OCI-LY1 (cell line): ENCODE data around the gene ITGA2.

ENCODE experiments used
- H2AFZ ChIP-seq: fragments of 200-600 bp; sonication (generic), shearing (Covaris generic); 2 replicates; pipeline ENCODE4 v1.6.0; 2014; ENCODE audit warnings: antibody characterized with exemption, mild to moderate bottlenecking, low read length
- H3F3A ChIP-seq: fragments of 200-600 bp; sonication (generic), shearing (Covaris generic); 2 replicates; pipeline ENCODE4 v1.6.0; 2014; ENCODE audit warnings: mild to moderate bottlenecking, antibody characterized with exemption, low read length, moderate library complexity; ENCODE audit not compliant: insufficient read depth
- H3K27ac ChIP-seq: fragments of 200-600 bp; sonication (generic); 2 replicates; pipeline ENCODE4 v1.5.1; 2014; ENCODE audit warnings: low read length, mixed run types, mild to moderate bottlenecking, low read depth; ENCODE audit not compliant: poor library complexity, severe bottlenecking
- H3K27me3 ChIP-seq: fragments of 200-600 bp; sonication (generic); 2 replicates; pipeline ENCODE4 v1.6.0; 2014; ENCODE audit warnings: antibody characterized with exemption, mild to moderate bottlenecking, low read length, moderate library complexity; ENCODE audit not compliant: insufficient read depth
- H3K36me3 ChIP-seq: fragments of 200-600 bp; sonication (generic); 2 replicates; pipeline ENCODE4 v1.6.1; 2014; ENCODE audit warnings: mild to moderate bottlenecking, antibody characterized with exemption, low read length, moderate library complexity, mixed read lengths; ENCODE audit not compliant: insufficient read depth
- H3K4me1 ChIP-seq: fragments of 200-600 bp; sonication (generic); 2 replicates; pipeline ENCODE4 v1.5.1; 2014; ENCODE audit warnings: mild to moderate bottlenecking, low read length, moderate library complexity; ENCODE audit not compliant: insufficient read depth, severe bottlenecking
- H3K4me2 ChIP-seq: fragments of 200-600 bp; sonication (generic), shearing (Covaris generic); 2 replicates; pipeline ENCODE4 v1.6.1; 2014; ENCODE audit warnings: low read length
- H3K4me3 ChIP-seq: fragments of 200-600 bp; sonication (generic); 2 replicates; pipeline ENCODE4 v1.5.1; 2014; ENCODE audit warnings: low read length, low read depth, mild to moderate bottlenecking, mixed read lengths; ENCODE audit not compliant: poor library complexity, severe bottlenecking
- H3K79me2 ChIP-seq: fragments of 200-600 bp; shearing (Covaris generic); 2 replicates; pipeline ENCODE4 v1.6.1; 2016; ENCODE audit warnings: mixed run types, low read length, mixed read lengths; ENCODE audit not compliant: insufficient read depth
- H3K9ac ChIP-seq: fragments of 200-600 bp; sonication (generic), shearing (Covaris generic); 2 replicates; pipeline ENCODE4 v1.6.1; 2014; ENCODE audit warnings: mild to moderate bottlenecking, low read length, mixed read lengths
- H3K9me2 ChIP-seq: fragments of 200-600 bp; sonication (generic), shearing (Covaris generic); 2 replicates; pipeline ENCODE4 v1.6.1; 2014; ENCODE audit warnings: low read depth, mild to moderate bottlenecking, low read length, mixed read lengths
- H3K9me3 ChIP-seq: fragments of 200-600 bp; shearing (Covaris generic); 2 replicates; pipeline ENCODE4 v1.6.1; 2014; ENCODE audit warnings: low read length, mixed read lengths
- H4K20me1 ChIP-seq: fragments of 200-600 bp; sonication (generic), shearing (Covaris generic); 2 replicates; pipeline ENCODE4 v1.6.0; 2016; ENCODE audit warnings: mild to moderate bottlenecking, low read length; ENCODE audit not compliant: insufficient read depth
- CTCF ChIP-seq: fragments of 200-600 bp; sonication (generic), shearing (Covaris generic); IDR thresholded peaks from 2 replicates; pipeline ENCODE4 v1.5.1; 2017; ENCODE audit warnings: mild to moderate bottlenecking, antibody characterized with exemption, low read length, moderate library complexity, mixed read lengths
- EZH2 ChIP-seq: fragments of 200-600 bp; sonication (generic), shearing (Covaris generic); IDR thresholded peaks from 2 replicates; pipeline ENCODE4 v1.8.0; 2017; ENCODE audit warnings: borderline replicate concordance, mixed run types, mild to moderate bottlenecking, antibody characterized with exemption, low read length, moderate library complexity, mixed read lengths

Gene ITGA2

GRCh38 chr5:53109056-53109442, 119.9 kb downstream of the ITGA2 start:
- TF ChIP-seq EZH2 (no peak), CTCF (no peak)
- peaks cover 36% of the 10 kb centered on the region for H3K36me3 ChIP-seq
- no peaks in the 10 kb centered on the region for H3K79me2 ChIP-seq
- no peak overlapping the region for H3K27ac ChIP-seq
- H3K4me2 ChIP-seq: peak overlapping the region; percentile 99
- H3K4me3 ChIP-seq: peak overlapping the region; percentile 87
- no peaks in the 10 kb centered on the region for H3K27me3 ChIP-seq
- H2AFZ ChIP-seq: peak overlapping the region; percentile 96; the same call in 1 of the 2 replicates
- H3K9me2 ChIP-seq: no peaks in the 10 kb centered on the region
- peak overlapping the region; percentile 90 for H3K9ac ChIP-seq
- H3F3A ChIP-seq: no peaks in the 10 kb centered on the region
- peaks cover 27% of the 10 kb centered on the region for H3K4me1 ChIP-seq
- peaks cover 4% of the 10 kb centered on the region; the same call in 1 of the 2 replicates for H3K9me3 ChIP-seq
- no peaks in the 10 kb centered on the region for H4K20me1 ChIP-seq

GRCh38 chr5:53109443-53110127, 120.4 kb downstream of the ITGA2 start, which contains the start of gene MOCS2:
TSS of gene MOCS2 (minus strand) at chr5:53109757. CDS start at chr5:53107174, 2,583 bp downstream.
- no peaks in the 10 kb centered on the region for H4K20me1 ChIP-seq
- H3K4me1 ChIP-seq: peaks cover 27% of the 10 kb centered on the region
- H3K4me2 ChIP-seq: peak within 1 kb of the TSS; percentile 99
- no peaks in the 10 kb centered on the region for H3K9me2 ChIP-seq
- no peaks in the 10 kb centered on the region for H3F3A ChIP-seq
- peak within 1 kb of the TSS; percentile 87 for H3K4me3 ChIP-seq
- H3K27ac ChIP-seq: peak within 1 kb of the TSS; percentile 34
- TF ChIP-seq CTCF (no peak), EZH2 (no peak)
- H3K36me3 ChIP-seq: peaks cover 33% of the 10 kb centered on the region
- no peaks in the 10 kb centered on the region for H3K27me3 ChIP-seq
- peaks cover 4% of the 10 kb centered on the region; the same call in 1 of the 2 replicates for H3K9me3 ChIP-seq
- peak within 1 kb of the TSS; percentile 96 for H2AFZ ChIP-seq
- no peaks in the 10 kb centered on the region for H3K79me2 ChIP-seq
- peak within 1 kb of the TSS; percentile 90 for H3K9ac ChIP-seq

GRCh38 chr5:53110156-53110555, 121.0 kb downstream of the ITGA2 start:
- TF ChIP-seq CTCF (no peak), EZH2 (no peak)
- Histone ChIP-seq H3K27ac (peak overlapping the region; percentile 34), H3K4me2 (peak overlapping the region; percentile 99), H3K9ac (peak overlapping the region; percentile 90), H2AFZ (peak overlapping the region; percentile 92), H3K27me3 (no peaks in the 10 kb centered on the region), H3K4me1 (peaks cover 27% of the 10 kb centered on the region), H3K36me3 (peaks cover 27% of the 10 kb centered on the region), H3K9me2 (no peaks in the 10 kb centered on the region), H3K4me3 (peak overlapping the region; percentile 87), H3F3A (no peaks in the 10 kb centered on the region), H3K79me2 (no peaks in the 10 kb centered on the region), H4K20me1 (no peaks in the 10 kb centered on the region), H3K9me3 (peaks cover 4% of the 10 kb centered on the region; the same call in 1 of the 2 replicates)
